Right cardiac atrium (tissue), 5 donors: ENCODE results near the gene TAL1. TPM values are rescaled to one million over a fixed set of nuclear protein-coding genes. Genes with fewer than 3 reads are reported as not detected.
"Not testable (repeated sequence)": the region's sequence is repeated elsewhere in the genome, so short reads cannot be mapped to it uniquely, and the experiment has no call there.

Experiments
- ATAC-seq, 2 donors: fragments of 200-7000 bp; cut with Tn5 transposase; one replicate each; pipeline versions ENCODE4 v1.8.0 to v1.9.1; 2020; ENCODE audit warnings: moderate library complexity in 2 of 2, mild to moderate bottlenecking in 1 of 2
- DNase-seq, 3 donors: peaks; one replicate each; pipeline ENCODE4 v3.0.0-alpha.2; 2020
- H3K27ac ChIP-seq: one replicate; pipeline ENCODE4 v1.5.1; 2013; ENCODE audit warnings: mild to moderate bottlenecking, low read length, control low read depth, moderate library complexity
- H3K27me3 ChIP-seq: one replicate; pipeline ENCODE4 v1.6.1; 2013; ENCODE audit not compliant: control insufficient read depth, insufficient read depth
- H3K4me1 ChIP-seq: one replicate; pipeline ENCODE4 v1.6.1; 2013; ENCODE audit warnings: low read length; ENCODE audit not compliant: control insufficient read depth, insufficient read depth
- H3K4me3 ChIP-seq: one replicate; pipeline ENCODE4 v1.5.1; 2013; ENCODE audit warnings: low read length, control low read depth
- H3K9me3 ChIP-seq: one replicate; pipeline ENCODE4 v1.6.1; 2013; ENCODE audit warnings: low read length; ENCODE audit not compliant: control insufficient read depth
- WGBS: extraction: QIAGEN DNeasy Blood & Tissue Kit; methylation state at CpG from one replicate; pipeline ENCODE4 v1.1.7; 2013; 5-methylcytosine and 5-hydroxymethylcytosine counted together
- intact Hi-C, 4 donors: fragments of 100-400 bp; cut with DNase I; formaldehyde crosslinking; loops; one replicate each; pipeline versions ENCODE4 v1.11.0 to v1.14.0; 2022 to 2023
- polyA plus RNA-seq: library from polyadenylated mRNA; stranded (reverse); fragments of 200-250 nt; gene quantifications from one replicate; pipeline ENCODE4 v1.2.3, GENCODE V29; 2013
- total RNA-seq, 4 donors: library from RNA; stranded (reverse); fragmentation: NEBNext Ultra II Directional; extraction: Animal tissue kit (Norgen Biotek cat#: 25700); gene quantifications; one replicate each; pipeline ENCODE4 v1.2.1, GENCODE V29; 2021
- donor health status: healthy with polysubstance abuse.
- donor health status: DM: no; HTN: yes; CAD: no.
- donor health status: DM: no; HTN: no; CAD: no.
- donor health status: DM: no; HTN: yes; CAD: no; lungs with severe emphysema.
- donor health status: DM: yes; HTN: yes; CAD: no.

The TAL1 gene
- total and polyA plus RNA-seq, 5 donors = 3.3 to 3.9 (median 3.9) TPM

DNA sequence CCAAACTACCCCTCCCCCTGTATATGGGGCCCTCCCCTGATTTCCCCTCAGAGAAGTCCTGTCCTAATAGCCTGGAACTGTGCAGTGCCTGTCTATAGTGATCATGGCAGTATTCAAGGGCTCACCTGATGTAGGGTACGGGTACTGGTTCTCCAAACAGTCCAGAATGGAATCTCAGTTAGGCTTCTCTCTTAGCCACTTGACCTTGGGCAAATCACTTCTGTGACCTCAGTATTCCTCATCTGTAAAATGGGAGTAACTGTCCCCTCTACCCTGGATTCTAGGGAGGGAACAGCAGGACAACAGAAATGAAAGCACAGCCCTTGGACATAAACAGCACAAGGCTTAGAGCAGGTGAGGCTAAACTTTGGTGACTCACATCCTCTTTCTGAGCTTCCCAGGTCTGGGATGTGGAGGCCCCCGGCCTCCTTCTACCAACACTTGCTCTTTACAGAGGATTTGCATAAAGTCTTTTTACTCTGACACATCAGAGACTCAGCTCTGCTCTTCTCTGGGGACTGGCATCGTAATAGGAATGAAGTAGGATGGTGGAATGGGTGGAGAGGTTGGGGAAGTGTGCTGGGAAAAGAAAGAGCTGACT, 22.2 kb downstream of the TAL1 start:
- no peaks in the 10 kb centered on the region for H3K27me3 ChIP-seq
- WGBS = 53% methylated on average over 3 of the region's 3 CpGs

DNA sequence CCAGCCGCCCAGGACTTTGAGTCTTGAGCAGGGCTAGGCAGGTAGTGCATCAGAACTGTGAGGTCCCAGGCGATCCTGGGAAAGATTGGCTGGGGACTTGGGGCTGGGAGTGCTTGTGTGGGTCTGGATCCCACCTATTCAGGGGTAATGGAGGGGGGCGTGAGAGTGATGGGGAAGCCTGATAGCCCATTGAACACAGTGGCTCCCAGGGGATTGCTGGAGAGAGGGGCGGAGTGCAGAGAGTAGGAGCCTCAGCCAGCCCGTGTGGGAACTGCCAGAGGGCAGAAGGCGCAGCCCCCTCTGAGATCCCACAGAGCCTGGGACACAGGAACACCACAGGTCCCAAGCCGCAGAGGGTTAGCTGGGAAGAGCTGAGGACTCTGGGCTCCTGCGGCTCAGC, 22.9 kb downstream of the TAL1 start:
- H3K4me1 ChIP-seq = peaks cover 5% of the 10 kb centered on the region
- no peak overlapping the region for H3K4me3 ChIP-seq
- no peak overlapping the region for H3K27ac ChIP-seq
- DNase-seq (peak in 1 of 3 donors; percentile 4), ATAC-seq (no peak)
- 58% methylated on average over 8 of the region's 8 CpGs for WGBS
- intact Hi-C loops = no loop called here
- no peaks in the 10 kb centered on the region for H3K9me3 ChIP-seq
- no peaks in the 10 kb centered on the region for H3K27me3 ChIP-seq

More for the DNA sequence above, 22.2 kb downstream of the TAL1 start:
- intact Hi-C loops = no loop called here
- Histone ChIP-seq H3K9me3 (no peaks in the 10 kb centered on the region), H3K27ac (no peak overlapping the region), H3K4me1 (peaks cover 5% of the 10 kb centered on the region), H3K4me3 (no peak overlapping the region)
- no peak for DNase-seq
- no peak for ATAC-seq

DNA sequence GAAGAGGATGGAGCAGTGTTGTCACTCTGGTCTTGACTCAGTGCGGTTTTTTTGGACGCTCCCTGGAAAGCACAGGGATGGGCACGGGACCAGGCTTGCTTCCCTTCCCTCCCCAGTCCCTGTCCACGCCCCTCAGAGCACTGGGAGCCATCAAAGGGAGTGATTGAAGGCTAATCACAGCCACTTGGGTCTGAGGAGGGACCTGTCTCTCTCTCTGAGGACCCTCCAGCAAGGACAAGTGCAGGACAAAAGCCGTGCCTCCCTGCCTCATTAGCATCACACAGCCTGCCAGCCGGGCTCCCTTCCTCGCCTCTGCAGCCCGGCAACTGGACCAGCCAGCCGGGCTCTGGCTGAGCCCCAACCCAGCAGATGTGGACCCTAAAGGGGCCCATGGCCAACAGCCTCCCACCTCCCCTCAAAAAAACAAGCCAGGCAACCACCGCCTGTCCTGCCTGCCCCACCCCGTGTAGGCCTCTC, 23.6 kb downstream of the TAL1 start:
- ATAC-seq (no peak), DNase-seq (peak in 1 of 3 donors; percentile 45)
- Histone ChIP-seq H3K27ac (no peak overlapping the region), H3K4me3 (no peak overlapping the region), H3K27me3 (no peaks in the 10 kb centered on the region), H3K9me3 (no peaks in the 10 kb centered on the region), H3K4me1 (peaks cover 5% of the 10 kb centered on the region)
- intact Hi-C loops = no loop called here
- 43% methylated on average over 11 of the region's 11 CpGs for WGBS

DNA sequence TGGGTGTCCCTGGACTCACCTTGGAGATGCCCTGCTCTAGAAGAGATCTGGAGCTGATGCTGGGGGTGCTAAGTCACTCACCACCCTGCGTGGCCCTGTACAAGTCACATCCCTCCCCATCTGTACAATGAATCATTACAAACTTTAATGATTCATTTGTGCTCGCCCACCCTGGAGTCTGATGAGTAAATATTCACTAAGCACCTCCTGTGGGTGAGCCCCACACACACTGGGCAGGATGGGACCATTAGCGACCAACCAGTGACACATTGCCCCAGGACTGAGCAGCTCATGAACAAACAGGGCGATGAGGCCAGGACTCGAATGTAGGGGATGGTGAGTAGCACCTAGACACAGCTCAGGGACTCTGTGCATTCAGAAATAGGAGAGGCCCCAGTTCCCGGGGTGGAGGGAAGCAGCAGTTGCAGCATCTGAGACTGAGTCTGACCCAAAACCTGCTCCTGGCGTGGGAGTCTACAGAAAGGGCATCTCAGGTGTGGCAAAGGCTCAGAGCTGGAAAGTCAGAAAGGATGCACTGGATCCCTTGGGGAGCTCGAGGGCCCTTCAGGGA, 24.1 kb downstream of the TAL1 start:
- no peaks in the 10 kb centered on the region for H3K9me3 ChIP-seq
- no peak overlapping the region for H3K4me3 ChIP-seq
- peaks cover 5% of the 10 kb centered on the region for H3K4me1 ChIP-seq
- ATAC-seq = no peak
- WGBS = 67% methylated on average over 8 of the region's 8 CpGs
- no peaks in the 10 kb centered on the region for H3K27me3 ChIP-seq
- intact Hi-C loops = no loop called here
- DNase-seq = peak in 1 of 3 donors; percentile 18
- H3K27ac ChIP-seq = no peak overlapping the region

DNA sequence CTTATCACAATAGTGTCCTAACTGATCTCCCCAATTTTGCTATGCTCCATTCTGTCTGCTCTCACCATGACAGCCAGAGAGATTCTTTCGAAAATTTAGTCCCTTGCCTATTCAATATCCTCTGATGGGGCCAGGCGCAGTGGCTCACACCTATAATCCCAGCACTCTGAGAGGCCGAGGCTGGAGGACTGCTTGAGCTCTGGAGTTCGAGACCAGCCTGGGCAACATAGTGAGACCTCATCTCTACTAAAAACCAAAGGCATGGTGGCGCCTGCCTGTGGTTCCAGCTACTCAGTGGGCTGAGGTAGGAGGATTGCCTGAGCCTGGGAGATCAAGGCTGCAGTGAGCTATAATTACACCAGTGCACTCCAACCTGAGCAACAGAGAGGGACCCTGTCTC, 26.1 kb downstream of the TAL1 start:
- 92% methylated on average over 5 of the region's 5 CpGs for WGBS
- DNase-seq (peak in 1 of 3 donors; percentile 16), ATAC-seq (no peak)
- Histone ChIP-seq H3K4me1 (no peaks in the 10 kb centered on the region), H3K27me3 (no peaks in the 10 kb centered on the region), H3K27ac (no peak overlapping the region), H3K9me3 (no peaks in the 10 kb centered on the region), H3K4me3 (no peak overlapping the region)
- intact Hi-C loops = no loop called here

DNA sequence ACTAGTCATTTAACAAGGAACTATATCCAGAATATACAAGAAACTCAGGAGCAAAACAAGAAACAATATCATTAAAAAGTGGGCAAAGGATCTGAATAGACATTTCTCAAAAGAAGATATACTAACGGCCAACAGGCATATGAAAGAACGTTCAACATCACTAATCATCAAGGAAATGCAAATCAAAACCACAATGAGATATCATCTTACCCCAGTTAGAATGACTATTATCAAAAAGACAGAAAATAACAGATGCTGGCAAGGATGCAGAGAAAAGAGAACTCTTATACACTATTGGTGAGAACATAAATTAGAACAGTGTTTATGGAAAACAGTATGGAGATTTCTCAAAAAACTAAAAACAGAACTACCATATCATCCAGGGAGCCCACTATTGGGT, 28.5 kb downstream of the TAL1 start:
- 53% methylated on average over 2 of the region's 2 CpGs for WGBS
- H3K4me1 ChIP-seq, H3K9me3 ChIP-seq, intact Hi-C loops, H3K27ac ChIP-seq, DNase-seq, H3K4me3 ChIP-seq, H3K27me3 ChIP-seq, ATAC-seq: not testable (repeated sequence)

DNA sequence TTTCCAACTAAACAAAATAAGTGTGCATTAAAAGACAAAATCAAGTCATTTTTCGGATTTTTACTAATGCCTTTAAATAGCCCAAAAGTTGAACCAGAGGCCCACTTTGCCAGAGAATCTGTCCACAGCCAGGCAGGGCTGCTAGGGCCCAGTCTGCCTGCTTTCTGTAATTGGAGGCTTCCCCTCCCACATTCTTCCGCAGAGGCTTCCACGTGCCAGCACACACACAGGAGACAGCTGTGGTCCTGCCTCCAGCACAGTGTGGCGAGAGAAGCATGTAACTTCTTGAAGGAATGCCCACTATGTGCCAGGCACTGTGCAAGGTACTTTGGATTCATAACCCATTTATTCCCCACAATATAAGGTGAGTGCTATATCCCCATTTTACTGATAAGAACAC, 30.8 kb downstream of the TAL1 start:
- no peak for DNase-seq
- intact Hi-C loops = no loop called here
- no peak overlapping the region for H3K27ac ChIP-seq
- H3K9me3 ChIP-seq = no peaks in the 10 kb centered on the region
- no peaks in the 10 kb centered on the region for H3K4me1 ChIP-seq
- H3K4me3 ChIP-seq = no peak overlapping the region
- H3K27me3 ChIP-seq = no peaks in the 10 kb centered on the region
- ATAC-seq = no peak
- 19% methylated on average over 4 of the region's 4 CpGs for WGBS

DNA sequence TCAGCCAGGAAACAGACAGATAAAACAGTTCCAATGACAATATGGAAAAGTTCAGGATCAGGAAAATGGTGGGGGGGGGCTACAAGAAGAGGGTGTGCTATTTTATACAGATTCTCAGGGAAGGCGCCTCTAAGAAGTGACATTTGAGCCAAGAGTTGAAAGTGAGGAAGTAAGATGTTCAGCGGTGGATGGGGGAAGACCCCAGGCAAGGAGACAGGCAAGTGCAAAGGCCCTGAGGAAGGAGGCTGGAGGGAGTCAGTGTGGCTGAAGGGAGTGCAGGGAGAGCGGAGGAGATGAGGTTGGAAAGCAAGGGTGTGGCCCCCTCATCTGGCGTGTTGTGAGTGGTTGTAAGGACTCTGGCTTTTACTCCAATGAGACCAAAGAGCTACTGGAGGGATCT, 33.8 kb downstream of the TAL1 start:
- H3K27me3 ChIP-seq = no peaks in the 10 kb centered on the region
- intact Hi-C loops = loop anchor here in 1 of 4 donors (10.0 kb wide), 1 partner anchor 507 kb away; no protein-coding TSS in a partner anchor
- WGBS = 76% methylated on average over 4 of the region's 4 CpGs

DNA sequence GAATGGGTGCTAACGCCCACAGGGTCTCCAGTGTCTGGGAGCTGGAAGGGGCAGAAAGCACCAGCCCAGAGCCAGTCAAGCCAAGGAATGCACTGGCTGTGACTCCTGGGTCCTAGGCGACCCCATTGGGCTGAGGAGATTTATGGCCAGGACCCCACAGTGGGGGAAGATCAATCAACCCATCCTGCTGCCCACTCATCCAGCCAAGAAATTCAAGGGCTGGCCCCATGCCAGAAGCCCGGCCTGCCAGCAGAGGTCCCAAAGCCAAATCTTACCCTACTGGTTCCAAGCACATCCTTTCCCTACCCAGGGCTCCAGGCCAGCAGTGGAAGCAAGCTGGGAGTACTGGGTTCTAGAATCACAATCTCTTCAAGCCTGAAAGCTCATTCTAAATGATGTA, 35.4 kb downstream of the TAL1 start:
- Histone ChIP-seq H3K4me3 (no peak overlapping the region), H3K27me3 (no peaks in the 10 kb centered on the region), H3K9me3 (no peaks in the 10 kb centered on the region), H3K27ac (no peak overlapping the region), H3K4me1 (peaks cover 2% of the 10 kb centered on the region)
- 57% methylated on average over 3 of the region's 3 CpGs for WGBS
- ATAC-seq (no peak), DNase-seq (peak in 1 of 3 donors; percentile 71)
- intact Hi-C loops = loop anchor here in 1 of 4 donors (10.0 kb wide), 1 partner anchor 508 kb away; no protein-coding TSS in a partner anchor

More for the DNA sequence above, 33.8 kb downstream of the TAL1 start:
- no peak for DNase-seq
- Histone ChIP-seq H3K4me1 (no peaks in the 10 kb centered on the region), H3K4me3 (no peak overlapping the region), H3K27ac (no peak overlapping the region), H3K9me3 (no peaks in the 10 kb centered on the region)
- no peak for ATAC-seq

DNA sequence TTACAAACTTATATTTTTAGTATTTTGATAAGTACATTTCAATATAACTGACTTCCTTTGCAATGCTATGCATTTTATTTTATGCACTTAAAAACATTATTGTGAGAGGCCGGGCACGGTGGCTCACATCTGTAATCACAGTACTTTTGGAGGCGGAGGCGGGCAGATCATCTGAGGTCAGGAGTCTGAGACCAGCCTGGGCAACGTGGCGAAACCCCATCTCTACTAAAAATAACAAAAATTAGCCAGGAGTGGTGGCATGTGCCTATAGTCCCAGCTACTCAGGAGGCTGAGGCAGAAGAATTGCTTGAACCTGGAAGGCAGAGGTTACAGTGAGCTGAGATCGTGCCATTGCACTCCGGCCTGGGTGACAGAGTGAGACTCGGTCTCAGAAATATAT, 36.0 kb downstream of the TAL1 start:
- not testable (repeated sequence) for H3K27me3 ChIP-seq, H3K4me1 ChIP-seq, ATAC-seq, H3K4me3 ChIP-seq, DNase-seq, H3K27ac ChIP-seq, H3K9me3 ChIP-seq
- intact Hi-C loops = loop anchor here in 1 of 4 donors (10.0 kb wide), 1 partner anchor 509 kb away; no protein-coding TSS in a partner anchor
- 85% methylated on average over 9 of the region's 9 CpGs for WGBS

DNA sequence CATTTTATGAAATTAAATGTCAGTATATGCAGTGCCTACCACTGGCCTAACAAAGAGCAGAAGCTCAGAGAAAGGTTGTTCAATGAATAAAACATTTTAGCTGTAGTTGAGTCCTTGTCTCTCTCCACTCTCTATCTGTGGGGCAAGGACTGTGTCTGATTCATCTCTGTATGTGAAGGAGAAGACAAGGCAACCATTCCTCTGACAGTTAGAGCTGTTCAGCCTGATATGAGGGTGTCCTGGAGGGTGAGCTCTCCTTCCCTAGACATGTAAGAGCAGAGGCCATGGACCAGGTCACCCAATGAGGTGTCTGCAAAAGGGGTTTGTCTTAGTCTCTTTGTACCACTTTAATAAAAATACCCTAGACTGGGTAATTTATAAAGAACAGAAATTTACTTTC, 37.7 kb downstream of the TAL1 start:
- peaks cover 4% of the 10 kb centered on the region for H3K4me1 ChIP-seq
- H3K27ac ChIP-seq = no peak overlapping the region
- intact Hi-C loops = loop anchor here in 1 of 4 donors (10.0 kb wide), 1 partner anchor 510 kb away; no protein-coding TSS in a partner anchor
- DNase-seq (no peak), ATAC-seq (no peak)
- H3K4me3 ChIP-seq = no peak overlapping the region
- H3K9me3 ChIP-seq = no peaks in the 10 kb centered on the region
- H3K27me3 ChIP-seq = no peaks in the 10 kb centered on the region
